Measurements from ENCODE around the gene GALNS.

GRCh38 chr16:88828711-88829110 lies 28.0 kb downstream of the GALNS start:
- TF ChIP-seq CTCF (conservative IDR thresholded peaks at IDR 0.05; ENCODE audit: low read depth, low read length) = no peak
- TF ChIP-seq MAFK (IDR thresholded peaks at IDR 0.05; ENCODE audit: low read depth, low read length) = no peak
- no peak for TF ChIP-seq ELK1 (IDR thresholded peaks at IDR 0.05; ENCODE audit: borderline replicate concordance, low read depth, low read length)
- TF ChIP-seq RFX5 (IDR thresholded peaks at IDR 0.05; ENCODE audit: low read depth, low read length) = no peak
- no peak for TF ChIP-seq POLR2A (IDR thresholded peaks at IDR 0.05; ENCODE audit: low read depth, low read length)
- TF ChIP-seq SMC3 (IDR thresholded peaks at IDR 0.05; ENCODE audit: low read depth, low read length) = no peak
- TF ChIP-seq RAD21 (IDR thresholded peaks at IDR 0.05; ENCODE audit: low read length) = no peak
- TF ChIP-seq RCOR1 (IDR thresholded peaks at IDR 0.05; ENCODE audit: insufficient replicate concordance, low read length) = no peak
- TF ChIP-seq FOS (IDR thresholded peaks at IDR 0.05; ENCODE audit: low read depth, low read length) = no peak
- no peak for TF ChIP-seq MXI1 (IDR thresholded peaks at IDR 0.05; ENCODE audit: borderline replicate concordance, low read depth, low read length)

Data from IMR-90 (cell line).